MM.1S (cell line): Measurements from ENCODE around the gene ALG2.
"Not testable (repeated sequence)": the region's sequence is repeated elsewhere in the genome, so short reads cannot be mapped to it uniquely, and the experiment has no call there.

Experiments used
- DNase-seq: peaks from one replicate; pipeline ENCODE4 v3.0.0-alpha.2; 2015
- H2AFZ ChIP-seq: fragments of 300-600 bp; sonication (generic); 2 replicates; pipeline ENCODE4 v1.6.0; 2016; ENCODE audit warnings: antibody characterized with exemption, low read length
- H3F3A ChIP-seq: fragments of 300-600 bp; sonication (generic); 2 replicates; pipeline ENCODE4 v1.6.1; 2016; ENCODE audit warnings: mild to moderate bottlenecking, antibody characterized with exemption, low read length, moderate library complexity, mixed read lengths; ENCODE audit not compliant: insufficient read depth
- H3K27ac ChIP-seq: fragments of 300-600 bp; sonication (generic); 2 replicates; pipeline ENCODE4 v1.5.1; 2016; ENCODE audit warnings: mild to moderate bottlenecking, low read length
- H3K27me3 ChIP-seq: fragments of 300-600 bp; sonication (generic); replicated peaks from 2 replicates; pipeline ENCODE4 v1.6.0; 2016; ENCODE audit warnings: low read length; ENCODE audit not compliant: insufficient read depth
- H3K36me3 ChIP-seq: fragments of 300-600 bp; sonication (generic); replicated peaks from 2 replicates; pipeline ENCODE4 v1.6.1; 2016; ENCODE audit warnings: mild to moderate bottlenecking, low read length, mixed read lengths; ENCODE audit not compliant: insufficient read depth
- H3K4me1 ChIP-seq: fragments of 300-600 bp; sonication (generic); 2 replicates; pipeline ENCODE4 v1.6.1; 2016; ENCODE audit warnings: low read length, mixed read lengths
- H3K4me2 ChIP-seq: fragments of 300-600 bp; sonication (generic); 2 replicates; pipeline ENCODE4 v1.6.0; 2016; ENCODE audit warnings: low read depth, low read length
- H3K4me3 ChIP-seq: fragments of 300-600 bp; sonication (generic); 2 replicates; pipeline ENCODE4 v1.5.1; 2016; ENCODE audit warnings: low read length, mixed read lengths
- H3K79me2 ChIP-seq: fragments of 300-600 bp; sonication (generic); 2 replicates; pipeline ENCODE4 v1.6.1; 2016; ENCODE audit warnings: mixed run types, low read length, mixed read lengths
- H3K9ac ChIP-seq: fragments of 300-600 bp; sonication (generic); 2 replicates; pipeline ENCODE4 v1.6.1; 2016; ENCODE audit warnings: low read length, mixed read lengths
- H3K9me2 ChIP-seq: fragments of 300-600 bp; sonication (generic); replicated peaks from 2 replicates; pipeline ENCODE4 v1.6.1; 2016; ENCODE audit warnings: mild to moderate bottlenecking, low read length, mixed read lengths; ENCODE audit not compliant: insufficient read depth
- H3K9me3 ChIP-seq: fragments of 300-600 bp; sonication (generic); replicated peaks from 2 replicates; pipeline ENCODE4 v1.6.1; 2016; ENCODE audit warnings: mild to moderate bottlenecking, low read length, mixed read lengths; ENCODE audit not compliant: insufficient read depth
- H4K20me1 ChIP-seq: fragments of 300-600 bp; sonication (generic); 2 replicates; pipeline ENCODE4 v1.6.1; 2016; ENCODE audit warnings: mild to moderate bottlenecking, low read length, moderate library complexity, mixed read lengths; ENCODE audit not compliant: insufficient read depth
- CTCF ChIP-seq: fragments of 300-600 bp; sonication (generic); IDR thresholded peaks from 2 replicates; pipeline ENCODE4 v1.5.1; 2016; ENCODE audit warnings: antibody characterized with exemption, low read length, mixed read lengths
- EZH2 ChIP-seq: fragments of 300-600 bp; sonication (generic); optimal IDR thresholded peaks from 2 replicates; pipeline ENCODE3; 2017; ENCODE audit warnings: low read depth, mild to moderate bottlenecking, antibody characterized with exemption, low read length, mixed read lengths
- EZH2phosphoT487 ChIP-seq: fragments of 300-600 bp; sonication (generic); IDR thresholded peaks from 2 replicates; pipeline ENCODE4 v1.6.1; 2018; ENCODE audit warnings: antibody characterized with exemption, low read length

The ALG2 gene

GRCh38 chr9:99241106-99241505 is 19.4 kb upstream of the ALG2 start:
- no peak overlapping the region for H2AFZ ChIP-seq
- no peak for TF ChIP-seq CTCF
- no peak for TF ChIP-seq EZH2
- no peak for TF ChIP-seq EZH2phosphoT487
- H3K9ac ChIP-seq: no peak overlapping the region
- no peaks in the 10 kb centered on the region for H3K9me3 ChIP-seq
- peaks cover 32% of the 10 kb centered on the region for H3K4me1 ChIP-seq
- H3K4me3 ChIP-seq: no peak overlapping the region
- peaks cover 12% of the 10 kb centered on the region; the same call in 1 of the 2 replicates for H3F3A ChIP-seq
- H3K36me3 ChIP-seq: no peaks in the 10 kb centered on the region
- no peaks in the 10 kb centered on the region for H3K9me2 ChIP-seq
- no peak overlapping the region for H3K4me2 ChIP-seq
- no peaks in the 10 kb centered on the region for H4K20me1 ChIP-seq
- no peak for DNase-seq
- no peaks in the 10 kb centered on the region for H3K27me3 ChIP-seq
- H3K27ac ChIP-seq: no peak overlapping the region
- H3K79me2 ChIP-seq: 0 out of 2 replicates have a peak, but pooled peaks cover 8% of the 10 kb centered on the region

- H3K9ac ChIP-seq: no peak overlapping the region
- no peaks in the 10 kb centered on the region for H3K9me2 ChIP-seq
- no peak overlapping the region for H2AFZ ChIP-seq
- no peak overlapping the region for H3K4me3 ChIP-seq
- TF ChIP-seq EZH2 (no peak), CTCF (no peak), EZH2phosphoT487 (no peak)
- no peaks in the 10 kb centered on the region for H3K36me3 ChIP-seq
- H3K27me3 ChIP-seq: no peaks in the 10 kb centered on the region
- H3K79me2 ChIP-seq: 0 out of 2 replicates have a peak, but pooled peaks cover 8% of the 10 kb centered on the region
- no peak for DNase-seq
- H4K20me1 ChIP-seq: no peaks in the 10 kb centered on the region
- no peaks in the 10 kb centered on the region for H3K9me3 ChIP-seq
- peaks cover 33% of the 10 kb centered on the region for H3K4me1 ChIP-seq
- no peak overlapping the region for H3K27ac ChIP-seq
- H3K4me2 ChIP-seq: no peak overlapping the region
- peaks cover 28% of the 10 kb centered on the region for H3F3A ChIP-seq
These were observed 17.8 kb upstream of the ALG2 start for GRCh38 chr9:99239341-99240060.

GRCh38 chr9:99238331-99238730 is 16.6 kb upstream of the ALG2 start:
- no peak overlapping the region for H3K27ac ChIP-seq
- no peak for TF ChIP-seq EZH2
- no peak for TF ChIP-seq CTCF
- no peak for TF ChIP-seq EZH2phosphoT487
- peaks cover 28% of the 10 kb centered on the region for H3F3A ChIP-seq

GRCh38 chr9:99237849-99238248 is 16.1 kb upstream of the ALG2 start:
- not testable (repeated sequence) for H3K9me2 ChIP-seq, H3K27me3 ChIP-seq

More at GRCh38 chr9:99238331-99238730, 16.6 kb upstream of the ALG2 start:
- no peaks in the 10 kb centered on the region for H3K9me2 ChIP-seq
- peaks cover 36% of the 10 kb centered on the region for H3K4me1 ChIP-seq
- H3K4me3 ChIP-seq: no peak overlapping the region
- no peak for DNase-seq
- H3K27me3 ChIP-seq: no peaks in the 10 kb centered on the region
- H2AFZ ChIP-seq: no peak overlapping the region
- no peak overlapping the region for H3K9ac ChIP-seq
- no peaks in the 10 kb centered on the region for H3K9me3 ChIP-seq
- H3K4me2 ChIP-seq: no peak overlapping the region
- H4K20me1 ChIP-seq: no peaks in the 10 kb centered on the region
- no peaks in the 10 kb centered on the region for H3K36me3 ChIP-seq
- 0 out of 2 replicates have a peak, but pooled peaks cover 8% of the 10 kb centered on the region for H3K79me2 ChIP-seq

More at GRCh38 chr9:99237849-99238248, 16.1 kb upstream of the ALG2 start:
- Histone ChIP-seq H3K4me1 (peaks cover 36% of the 10 kb centered on the region), H3F3A (peaks cover 28% of the 10 kb centered on the region)
- not testable (repeated sequence) for H3K4me2 ChIP-seq, H3K9me3 ChIP-seq, H3K27ac ChIP-seq, H3K79me2 ChIP-seq, DNase-seq, H2AFZ ChIP-seq, H3K4me3 ChIP-seq, H3K36me3 ChIP-seq, H4K20me1 ChIP-seq, H3K9ac ChIP-seq
